Lower leg skin (tissue), 4 donors: ENCODE data around the gene MUC5AC. TPM values are rescaled to one million over a fixed set of nuclear protein-coding genes. Genes with fewer than 3 reads are reported as not detected.

ENCODE experiments used
- DNase-seq, 2 donors: peaks; one replicate each; pipeline ENCODE4 v3.0.0-alpha.2; 2019; ENCODE audit warnings: low spot score in 2 of 2
- H3K4me3 ChIP-seq: fragments of 200-600 bp; sonication (generic); 2 replicates; pipeline ENCODE4 v1.5.1; 2017; ENCODE audit warnings: mild to moderate bottlenecking, low read depth; ENCODE audit not compliant: poor library complexity, severe bottlenecking
- CTCF ChIP-seq, 3 donors: fragments of 450-650 bp; IDR thresholded peaks; one replicate each; pipeline ENCODE4 v1.5.1; 2016; ENCODE audit warnings: antibody characterized with exemption in 3 of 3, mild to moderate bottlenecking in 3 of 3, moderate library complexity in 2 of 3
- POLR2A ChIP-seq, 2 donors: fragments of 450-650 bp; IDR thresholded peaks; one replicate each; pipeline ENCODE4 v1.6.1; 2016 to 2017; ENCODE audit warnings: antibody characterized with exemption in 2 of 2, mild to moderate bottlenecking in 1 of 2, moderate library complexity in 1 of 2
- WGBS, 2 donors: methylation state at CpG; one replicate each; pipeline ENCODE4 v1.1.5; 2018; 5-methylcytosine and 5-hydroxymethylcytosine counted together
- intact Hi-C: fragments of 100-400 bp; cut with DNase I; formaldehyde crosslinking; loops from one replicate; pipeline ENCODE4 v1.15.0; 2023; ENCODE audit warnings: low total_unique reads
- total RNA-seq, 4 donors: library from RNA; depleted of rRNA; stranded (reverse); fragments of >200 nt; gene quantifications; one replicate each; pipeline ENCODE4 v1.1.0, GENCODE V29; 2016

MUC5AC gene
- total RNA-seq, 4 donors from 2014 or later, result 0.02 to 0.04 (median 0.03) TPM; not detected in 1

DNA sequence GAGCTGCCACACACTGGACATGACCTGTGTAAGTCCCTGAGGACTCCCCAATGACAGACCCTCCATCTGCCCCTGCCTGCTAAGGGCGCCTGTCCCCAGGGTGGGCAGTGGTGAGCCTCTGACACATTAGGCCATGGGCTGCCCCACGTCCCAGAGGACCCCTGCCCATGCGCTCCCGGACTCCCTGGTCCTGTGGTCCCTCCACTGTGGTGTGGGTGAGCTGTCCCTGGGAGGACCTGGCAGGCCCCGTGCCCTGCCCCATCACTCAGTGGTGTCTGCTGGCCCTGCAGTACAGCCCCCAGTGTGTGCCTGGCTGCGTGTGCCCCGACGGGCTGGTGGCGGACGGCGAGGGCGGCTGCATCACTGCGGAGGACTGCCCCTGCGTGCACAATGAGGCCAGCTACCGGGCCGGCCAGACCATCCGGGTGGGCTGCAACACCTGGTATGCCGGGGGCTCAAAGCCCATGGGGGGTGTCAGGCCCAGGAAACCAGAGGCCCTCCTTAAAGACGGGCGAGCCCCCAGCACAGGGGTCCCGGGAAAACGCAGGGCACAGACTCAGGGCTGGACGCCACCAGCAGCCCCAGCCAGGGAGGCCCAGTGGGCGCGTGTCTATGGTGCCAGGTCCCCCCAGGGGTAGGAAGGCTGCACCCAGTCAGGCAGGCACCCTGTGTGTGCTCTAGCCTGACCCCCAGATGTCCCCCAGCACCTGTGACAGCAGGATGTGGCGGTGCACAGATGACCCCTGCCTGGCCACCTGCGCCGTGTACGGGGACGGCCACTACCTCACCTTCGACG, 18.7 kb downstream of the MUC5AC start:
- WGBS, 2 donors, result 86 to 89% methylated on average over 12 to 29 of the region's 32 CpGs
- no peak overlapping the region for H3K4me3 ChIP-seq
- DNase-seq, result no peak
- TF ChIP-seq POLR2A (IDR thresholded peaks at IDR 0.05) (no peak), CTCF (IDR thresholded peaks at IDR 0.05) (no peak)
- intact Hi-C loops, result no loop called here

DNA sequence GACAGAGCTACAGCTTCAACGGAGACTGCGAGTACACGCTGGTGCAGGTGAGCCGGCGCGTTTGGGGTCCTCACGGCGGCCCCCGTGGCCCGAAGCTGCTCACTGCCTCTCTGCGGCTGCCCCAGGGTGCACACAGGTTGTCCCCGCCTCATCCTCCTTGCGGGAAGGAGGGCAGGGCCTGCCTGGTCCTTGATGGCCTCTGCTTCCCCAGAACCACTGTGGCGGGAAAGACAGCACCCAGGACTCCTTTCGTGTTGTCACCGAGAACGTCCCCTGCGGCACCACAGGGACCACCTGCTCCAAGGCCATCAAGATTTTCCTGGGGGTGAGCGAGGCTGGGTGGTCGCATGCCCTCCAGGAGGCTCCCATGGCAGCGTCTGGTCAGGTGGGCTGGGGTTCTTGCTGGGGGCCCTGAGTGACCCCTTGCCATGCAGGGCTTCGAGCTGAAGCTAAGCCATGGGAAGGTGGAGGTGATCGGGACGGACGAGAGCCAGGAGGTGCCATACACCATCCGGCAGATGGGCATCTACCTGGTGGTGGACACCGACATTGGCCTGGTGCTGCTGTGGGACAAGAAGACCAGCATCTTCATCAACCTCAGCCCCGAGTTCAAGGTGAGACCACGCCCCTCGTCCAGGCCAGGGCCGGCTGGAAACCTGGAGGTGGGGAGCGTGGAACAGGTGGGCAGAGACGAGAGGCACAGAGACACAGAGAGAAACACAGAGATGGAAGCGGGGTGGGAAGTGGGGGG, 19.4 kb downstream of the MUC5AC start:
- WGBS, 2 donors, result 91% methylated on average over 28 to 30 of the region's 34 CpGs

DNA sequence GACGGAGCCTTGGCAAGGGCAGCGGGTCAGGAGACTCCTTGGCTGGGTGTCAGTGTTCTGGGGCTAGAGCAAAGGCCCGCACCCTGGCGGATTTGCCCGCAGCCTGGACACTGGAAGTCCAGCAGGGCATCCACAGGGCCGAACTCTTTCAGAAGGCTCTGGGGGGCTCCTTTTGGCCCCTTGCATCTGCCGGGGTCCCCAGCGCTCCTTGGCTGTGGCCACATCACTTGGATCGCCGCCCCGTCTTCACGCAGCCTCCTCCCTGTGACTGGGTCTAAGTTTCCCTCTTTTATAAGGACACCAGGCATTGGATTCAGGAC, 20.0 kb downstream of the MUC5AC start:
- TF ChIP-seq POLR2A (IDR thresholded peaks at IDR 0.05), result no peak
- TF ChIP-seq CTCF (IDR thresholded peaks at IDR 0.05), result no peak
- H3K4me3 ChIP-seq, result no peak overlapping the region
- 85% methylated on average over 12 of the region's 12 CpGs for WGBS, 2 donors
- DNase-seq, result no peak
- intact Hi-C loops, result no loop called here

More for the DNA sequence above, 19.4 kb downstream of the MUC5AC start:
- H3K4me3 ChIP-seq, result no peak overlapping the region
- DNase-seq, result no peak
- no peak for TF ChIP-seq POLR2A (IDR thresholded peaks at IDR 0.05)
- TF ChIP-seq CTCF (IDR thresholded peaks at IDR 0.05), result no peak
- intact Hi-C loops, result no loop called here

GRCh38 chr11:1178201-1178885, 20.6 kb downstream of the MUC5AC start:
- no peak for DNase-seq
- intact Hi-C loops, result no loop called here
- 83 to 84% methylated on average over 13 to 31 of the region's 31 CpGs for WGBS, 2 donors
- H3K4me3 ChIP-seq, result no peak overlapping the region
- TF ChIP-seq CTCF (IDR thresholded peaks at IDR 0.05) (no peak), POLR2A (IDR thresholded peaks at IDR 0.05) (no peak)

- 85 to 89% methylated on average over 24 to 28 of the region's 29 CpGs for WGBS, 2 donors
- no peak for TF ChIP-seq POLR2A (IDR thresholded peaks at IDR 0.05)
- no peak for TF ChIP-seq CTCF (IDR thresholded peaks at IDR 0.05)
- intact Hi-C loops, result no loop called here
- no peak for DNase-seq
- H3K4me3 ChIP-seq, result no peak overlapping the region
Observed at GRCh38 chr11:1178906-1179305, 21.2 kb downstream of the MUC5AC start.
